Pancreas (tissue), 10 donors: Measurements from ENCODE around the gene NFE2L2. TPM values are rescaled to one million over a fixed set of nuclear protein-coding genes. Genes with fewer than 3 reads are reported as not detected.
"Not testable (repeated sequence)": the region's sequence is repeated elsewhere in the genome, so short reads cannot be mapped to it uniquely, and the experiment has no call there.

Source experiments
- ATAC-seq, 4 donors: fragments of 200-7000 bp; cut with Tn5 transposase; one replicate each; pipeline versions ENCODE4 v1.8.0 to v1.9.1; 2020; ENCODE audit warnings: mild to moderate bottlenecking in 4 of 4, moderate library complexity in 4 of 4
- DNase-seq, 6 donors: peaks; one replicate each; pipeline ENCODE4 v3.0.0-alpha.2; 2020
- FAIRE-seq: peaks from 2 replicates; lab custom pipeline; 2012; peaks lifted over from hg19 to GRCh38; lab: Jason Lieb, UNC
- H3K27ac ChIP-seq, 4 donors: fragments of 200-600 bp; sonication (generic); 1 replicate in 3 of 4; 2 replicates in 1 of 4; pipeline versions ENCODE4 v1.5.0 to v1.8.0; 2020
- H3K27me3 ChIP-seq, 4 donors: fragments of 200-600 bp; one replicate each; pipeline ENCODE4 v1.8.0; 2021
- H3K36me3 ChIP-seq, 3 donors: fragments of 200-600 bp; sonication (generic) in 1 of 3; one replicate each; pipeline versions ENCODE4 v1.5.0 to v1.8.0; 2020 to 2021
- H3K4me1 ChIP-seq, 3 donors: fragments of 200-600 bp; one replicate each; pipeline ENCODE4 v1.8.0; 2021
- H3K4me3 ChIP-seq, 4 donors: fragments of 200-600 bp; sonication (generic) in 2 of 4; one replicate each; pipeline versions ENCODE4 v1.5.0 to v1.8.0; 2020 to 2021
- H3K9me3 ChIP-seq, 4 donors: fragments of 200-600 bp; one replicate each; pipeline ENCODE4 v1.8.0; 2021
- CTCF ChIP-seq, 4 donors: fragments of 200-600 bp; sonication (generic) in 3 of 4; IDR thresholded peaks; one replicate each; pipeline versions ENCODE4 v1.5.0 to v1.8.0; 2021; ENCODE audit warnings: antibody characterized with exemption in 4 of 4
- WGBS, 2 donors: extraction: QIAGEN DNeasy Blood & Tissue Kit; methylation state at CpG; one replicate each; pipeline ENCODE4 v1.1.7; 2013; 5-methylcytosine and 5-hydroxymethylcytosine counted together
- intact Hi-C, 3 donors: fragments of 100-400 bp; cut with DNase I; formaldehyde crosslinking; loops; one replicate each; pipeline versions ENCODE4 v1.11.1 to v1.14.2; 2022
- polyA plus RNA-seq, 2 donors: library from polyadenylated mRNA; stranded (reverse); fragments of 200-250 nt; gene quantifications; one replicate each; pipeline ENCODE4 v1.2.3, GENCODE V29; 2013
- total RNA-seq, 6 donors: library from RNA; stranded (reverse); fragmentation: NEBNext Ultra II Directional in 4 of 6; extraction: Animal tissue kit (Norgen Biotek cat#: 25700) in 4 of 6; gene quantifications; one replicate each; pipeline versions ENCODE4 v1.2.1 to v1.2.4, GENCODE V29; 2021 to 2023
- donor health status: healthy with polysubstance abuse.
- donor health status: DM: no; HTN: no; CAD: no; lungs with moderate emphysema.
- donor health status: DM: no; HTN: no; CAD: no.
- donor health status: control.
- donor health status: control.
- donor health status: Bipolar disorder and iron deficiency.
- donor health status: DM: yes; HTN: yes; CAD: no.
- donor health status: DM: no; HTN: no; CAD: no.
- donor health status: DM: no; HTN: no; CAD: no.
- donor health status: DM: yes; HTN: yes; CAD: no.

NFE2L2 gene
- total and polyA plus RNA-seq, 8 donors: 20.8 to 48.4 (median 30.8) TPM

DNA sequence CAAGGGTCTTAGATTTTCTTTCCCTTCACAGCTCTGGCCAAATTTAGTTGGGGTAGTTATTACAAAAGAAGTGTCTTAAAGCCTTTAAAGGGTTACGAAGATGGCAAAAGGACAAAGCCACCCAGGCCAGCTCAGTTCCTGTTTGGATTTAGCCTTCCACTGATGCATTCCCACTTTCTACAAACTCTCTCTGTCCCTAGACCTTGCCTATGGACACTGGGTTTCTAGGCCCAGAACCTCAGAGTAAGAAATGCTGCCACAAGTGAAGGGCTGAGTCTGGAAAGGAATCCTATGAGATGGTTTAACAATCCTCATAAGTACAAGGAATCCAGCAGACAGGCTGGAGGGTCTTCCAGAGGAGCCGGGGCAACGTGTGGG lies 13.4 kb downstream of the NFE2L2 start:
- 90 to 96% methylated on average over 3 of the region's 3 CpGs for WGBS, 2 donors
- peak overlapping the region in 2 of 4 donors; percentile 13 to 37 for H3K27ac ChIP-seq
- DNase-seq (no peak), ATAC-seq (no peak), FAIRE-seq (no peak)
- H3K36me3 ChIP-seq: no peaks in the 10 kb centered on the region
- no peaks in the 10 kb centered on the region for H3K9me3 ChIP-seq
- no peak overlapping the region for H3K4me3 ChIP-seq
- peaks cover 35 to 70% (median 46%) of the 10 kb centered on the region in 3 donors for H3K4me1 ChIP-seq
- H3K27me3 ChIP-seq: no peaks in the 10 kb centered on the region
- intact Hi-C loops: no loop called here
- no peak for TF ChIP-seq CTCF (IDR thresholded peaks at IDR 0.05)

- Histone ChIP-seq H3K36me3 (no peaks in the 10 kb centered on the region), H3K27ac (no peak overlapping the region), H3K4me1 (peaks cover 34 to 70% (median 44%) of the 10 kb centered on the region in 3 donors), H3K9me3 (no peaks in the 10 kb centered on the region), H3K4me3 (no peak overlapping the region), H3K27me3 (no peaks in the 10 kb centered on the region)
- intact Hi-C loops: no loop called here
- ATAC-seq: no peak
- no peak for TF ChIP-seq CTCF (IDR thresholded peaks at IDR 0.05)
- WGBS, 2 donors: 87 to 91% methylated on average over 5 of the region's 5 CpGs
- no peak for FAIRE-seq
- no peak for DNase-seq
These were observed 14.1 kb downstream of the NFE2L2 start for GRCh38 chr2:177250461-177250860.

- Histone ChIP-seq H3K4me3 (no peak overlapping the region), H3K9me3 (no peaks in the 10 kb centered on the region), H3K27ac (no peak overlapping the region), H3K27me3 (no peaks in the 10 kb centered on the region), H3K4me1 (peaks cover 27 to 70% (median 39%) of the 10 kb centered on the region in 3 donors), H3K36me3 (no peaks in the 10 kb centered on the region)
- intact Hi-C loops: no loop called here
- TF ChIP-seq CTCF (IDR thresholded peaks at IDR 0.05): no peak
- no peak for ATAC-seq
- no peak for DNase-seq
- FAIRE-seq: no peak
- 90 to 96% methylated on average over 7 of the region's 7 CpGs for WGBS, 2 donors
These were observed 15.5 kb downstream of the NFE2L2 start for GRCh38 chr2:177249038-177249437.

DNA sequence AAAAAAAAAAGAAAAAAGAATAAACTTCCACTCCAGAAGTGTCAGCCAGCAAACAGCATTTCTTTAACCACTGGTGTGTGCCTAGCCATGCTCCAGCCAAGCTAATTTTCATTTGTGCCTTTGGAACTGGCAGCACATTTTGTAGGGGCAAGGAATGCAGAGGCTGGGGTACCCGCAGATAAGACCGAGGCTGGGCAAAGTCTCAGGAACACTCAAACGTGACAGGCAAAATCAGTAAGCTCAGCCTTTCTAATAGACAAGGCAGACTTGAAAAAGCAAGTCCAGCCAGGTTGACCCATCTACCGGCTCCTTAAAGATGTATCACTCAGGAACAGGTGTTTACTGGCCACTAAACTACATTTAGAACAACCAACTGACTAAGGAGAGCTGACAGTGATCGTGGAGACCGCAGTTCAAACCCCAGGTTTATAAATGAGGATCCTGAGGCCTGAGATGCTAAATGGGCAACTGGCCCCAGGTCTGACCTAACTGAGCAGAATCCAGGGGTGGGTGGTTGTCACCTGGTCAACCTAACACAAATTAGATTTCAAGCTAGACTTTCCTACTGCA lies 16.7 kb downstream of the NFE2L2 start:
- no peaks in the 10 kb centered on the region for H3K27me3 ChIP-seq
- WGBS, 2 donors: 64 to 67% methylated on average over 6 of the region's 6 CpGs
- intact Hi-C loops: no loop called here
- H3K4me1 ChIP-seq: peaks cover 28 to 71% (median 38%) of the 10 kb centered on the region in 3 donors
- DNase-seq (no peak), ATAC-seq (no peak), FAIRE-seq (no peak)
- no peak overlapping the region for H3K27ac ChIP-seq
- no peak for TF ChIP-seq CTCF (IDR thresholded peaks at IDR 0.05)
- no peaks in the 10 kb centered on the region for H3K36me3 ChIP-seq
- H3K4me3 ChIP-seq: no peak overlapping the region
- H3K9me3 ChIP-seq: no peaks in the 10 kb centered on the region

- H3K27me3 ChIP-seq, DNase-seq, H3K36me3 ChIP-seq, H3K9me3 ChIP-seq, H3K4me3 ChIP-seq, FAIRE-seq, intact Hi-C loops, ATAC-seq: not testable (repeated sequence)
- 94 to 96% methylated on average over 2 of the region's 2 CpGs for WGBS, 2 donors
- Histone ChIP-seq H3K27ac (peak overlapping the region in 2 of 4 donors; percentile 23 to 93), H3K4me1 (peaks cover 36 to 72% (median 40%) of the 10 kb centered on the region in 3 donors)
These were observed 17.9 kb downstream of the NFE2L2 start for GRCh38 chr2:177246523-177247030.
